GM19324 (cell line): Measurements from ENCODE around the gene APEX2.
"Not testable (repeated sequence)": the region's sequence is repeated elsewhere in the genome, so short reads cannot be mapped to it uniquely, and the experiment has no call there.

Experiments used
- ATAC-seq: cut with Tn5 transposase; IDR thresholded peaks from one replicate; pipeline ENCODE4 v1.9.1; 2021; ENCODE audit warnings: mild to moderate bottlenecking, moderate library complexity; ENCODE audit not compliant: unreplicated experiment, low FRiP score

Gene APEX2

DNA sequence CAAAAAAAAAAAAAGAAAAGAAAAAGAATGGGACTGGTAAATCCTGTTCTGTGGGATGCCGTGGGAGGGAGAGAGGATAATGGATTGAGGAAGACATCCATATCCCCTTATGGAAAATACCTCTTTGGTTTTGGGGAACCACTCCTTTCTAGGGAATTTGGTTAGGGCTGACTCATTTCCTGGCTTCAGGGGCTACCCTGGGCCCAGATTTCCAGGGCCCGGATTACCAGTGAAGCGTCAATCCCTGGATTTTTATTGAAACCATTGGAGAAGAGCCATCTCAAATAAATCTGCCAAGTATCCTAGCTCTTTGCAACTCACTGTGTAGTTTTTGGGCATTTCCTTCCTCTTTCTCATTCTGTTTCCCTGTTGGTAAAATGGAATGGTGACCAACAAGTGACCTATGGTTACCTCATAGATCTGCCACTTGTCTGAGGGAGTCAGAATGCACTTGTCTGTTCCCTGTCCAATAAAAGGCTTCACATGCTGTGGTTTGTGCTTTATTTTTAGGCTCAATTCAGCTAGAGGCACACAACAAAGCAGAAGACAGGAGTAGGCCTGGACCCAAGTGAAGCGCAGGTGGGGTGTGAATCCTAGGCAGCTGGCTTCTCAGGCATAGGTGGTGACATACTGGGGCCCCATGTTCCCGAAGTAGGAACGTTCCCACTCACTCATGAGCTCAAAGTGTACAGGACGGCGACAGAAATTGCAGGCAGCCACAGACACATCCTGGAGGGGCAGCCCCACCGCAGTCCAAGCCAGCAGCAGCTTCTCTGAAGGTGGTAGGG, 8.6 kb downstream of the APEX2 start:
- no peak for ATAC-seq

DNA sequence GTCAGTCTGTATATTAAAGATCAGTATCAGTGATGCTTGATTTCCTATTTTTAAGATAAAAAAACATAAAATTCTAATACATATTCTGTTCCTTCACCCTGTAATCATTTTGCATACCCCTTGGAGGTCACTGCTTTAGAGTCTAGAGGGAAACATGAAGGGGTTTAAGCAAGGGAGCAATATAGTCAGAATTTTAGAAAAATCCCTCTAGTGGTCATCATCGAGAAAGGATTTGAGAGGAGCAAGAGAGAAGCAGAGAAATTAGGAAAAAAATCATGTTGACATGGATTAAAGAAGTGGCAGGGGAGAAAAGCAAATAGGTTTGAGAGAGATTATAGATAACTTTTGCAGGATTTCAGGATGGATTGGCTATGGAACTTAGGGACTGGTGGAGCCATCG, 11.1 kb downstream of the APEX2 start:
- ATAC-seq = no peak

DNA sequence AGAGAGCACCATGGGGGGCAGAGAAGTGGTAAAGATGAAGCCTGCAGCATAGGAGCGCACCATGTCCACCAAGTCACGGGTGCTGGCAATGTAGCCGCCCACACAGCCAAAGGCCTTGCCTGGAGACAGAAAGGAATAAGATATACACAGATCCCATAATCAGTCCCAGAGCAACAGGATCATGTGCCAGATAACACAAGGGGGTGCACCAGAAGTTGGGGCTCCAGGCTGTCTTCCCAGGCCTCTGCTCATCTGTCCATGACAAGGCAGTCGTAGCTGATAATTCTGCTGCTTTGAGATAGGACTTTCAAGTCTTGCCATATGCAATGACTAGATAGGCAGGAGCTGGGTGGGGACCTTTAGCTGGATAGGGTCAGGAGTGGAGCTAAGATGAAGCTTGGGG, 14.7 kb downstream of the APEX2 start:
- ATAC-seq = no peak

DNA sequence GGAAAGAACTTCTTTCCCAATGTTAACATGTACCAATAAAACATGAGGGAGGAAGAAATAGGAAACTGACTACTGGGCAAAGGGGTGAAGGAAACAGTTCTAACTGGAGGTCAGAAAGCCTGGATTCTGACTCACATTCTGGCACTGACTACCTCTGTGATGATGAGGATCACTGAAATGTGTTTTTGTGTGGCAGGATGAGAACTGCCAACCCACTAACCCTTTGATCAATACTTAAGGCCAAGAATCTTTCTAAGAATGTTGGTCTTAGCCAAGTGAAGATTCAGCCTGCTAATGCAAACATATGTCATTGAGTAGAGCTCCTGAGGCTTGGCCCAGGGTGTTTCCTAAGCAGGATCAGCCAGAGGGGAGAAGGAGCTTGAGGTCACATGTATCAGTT, 26.0 kb downstream of the APEX2 start:
- ATAC-seq = no peak

DNA sequence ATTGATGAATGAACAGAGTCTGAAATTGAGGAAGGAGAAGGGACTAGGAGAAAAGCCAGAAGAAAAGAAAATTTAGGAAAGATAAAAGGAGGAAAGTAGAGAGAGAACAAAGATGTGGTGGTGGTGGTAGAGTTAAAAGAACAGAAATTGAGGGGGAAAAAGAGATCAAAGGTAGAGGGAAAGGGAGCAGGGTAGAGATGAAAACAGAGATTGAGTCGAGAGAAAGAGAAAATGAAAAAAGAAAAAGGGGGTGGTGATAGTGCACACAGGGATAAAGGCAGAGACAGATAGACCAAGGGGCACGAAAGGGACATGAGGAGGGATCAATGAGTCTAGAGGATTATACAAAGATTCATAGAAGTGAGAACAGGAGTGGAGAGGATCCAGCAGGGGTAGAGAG, 26.7 kb downstream of the APEX2 start:
- ATAC-seq = no peak

DNA sequence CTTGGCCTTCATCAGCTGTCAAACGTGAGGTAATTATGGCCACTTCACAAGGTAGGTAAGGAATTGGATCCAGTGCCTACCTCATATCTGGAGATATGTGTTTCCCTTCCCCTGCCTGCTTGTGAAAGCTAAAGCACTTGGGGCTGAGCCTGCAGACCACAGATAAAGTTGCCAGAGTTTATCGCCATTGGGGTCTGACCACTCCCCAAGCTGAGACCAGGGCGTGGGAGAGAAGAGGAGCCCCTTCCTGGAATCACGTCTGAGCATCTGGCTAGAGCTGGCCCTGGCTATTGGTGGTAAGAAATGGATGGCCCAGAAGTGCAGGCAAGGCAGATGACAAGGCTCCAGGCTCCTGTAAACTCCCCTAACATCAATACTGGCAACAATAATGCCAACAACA, 27.9 kb downstream of the APEX2 start:
- no peak for ATAC-seq

DNA sequence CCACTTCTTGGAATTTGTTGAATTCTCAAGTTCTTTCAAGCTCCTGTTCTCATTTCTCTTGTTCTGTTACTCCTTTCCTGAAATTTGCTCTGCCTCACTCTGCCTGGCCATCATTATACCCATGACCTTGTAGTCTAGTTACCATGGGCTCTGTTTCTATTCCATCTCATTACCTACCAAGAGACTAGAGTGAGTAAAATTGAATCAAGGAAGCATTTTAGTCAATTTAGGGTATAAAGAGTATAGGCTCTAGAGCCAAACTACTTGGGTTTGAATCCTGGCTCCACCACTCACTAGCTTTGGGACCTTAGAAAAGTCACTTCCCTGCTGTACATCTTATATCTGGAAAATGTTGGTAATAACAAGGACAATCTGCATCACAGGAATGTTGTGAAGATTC, 28.4 kb downstream of the APEX2 start:
- no peak for ATAC-seq

DNA sequence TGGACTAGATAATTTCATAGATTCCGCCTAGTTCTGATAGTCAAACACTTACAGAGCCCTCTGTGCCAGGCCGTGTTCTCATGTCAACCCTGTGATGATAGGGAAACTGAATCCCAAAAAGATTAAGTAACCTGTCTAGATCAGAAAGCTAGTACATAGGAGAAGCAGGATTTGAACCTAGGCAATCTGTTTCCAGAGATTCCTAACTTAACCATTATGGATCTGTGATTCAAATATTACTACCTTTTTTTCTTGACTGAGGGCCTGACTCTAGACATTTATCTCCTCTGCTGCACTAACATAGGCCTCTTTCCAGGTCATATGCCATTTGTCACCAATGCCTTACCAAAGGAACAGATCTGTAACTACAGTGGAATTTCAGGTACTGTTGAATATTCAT, 29.1 kb downstream of the APEX2 start:
- ATAC-seq = no peak

DNA sequence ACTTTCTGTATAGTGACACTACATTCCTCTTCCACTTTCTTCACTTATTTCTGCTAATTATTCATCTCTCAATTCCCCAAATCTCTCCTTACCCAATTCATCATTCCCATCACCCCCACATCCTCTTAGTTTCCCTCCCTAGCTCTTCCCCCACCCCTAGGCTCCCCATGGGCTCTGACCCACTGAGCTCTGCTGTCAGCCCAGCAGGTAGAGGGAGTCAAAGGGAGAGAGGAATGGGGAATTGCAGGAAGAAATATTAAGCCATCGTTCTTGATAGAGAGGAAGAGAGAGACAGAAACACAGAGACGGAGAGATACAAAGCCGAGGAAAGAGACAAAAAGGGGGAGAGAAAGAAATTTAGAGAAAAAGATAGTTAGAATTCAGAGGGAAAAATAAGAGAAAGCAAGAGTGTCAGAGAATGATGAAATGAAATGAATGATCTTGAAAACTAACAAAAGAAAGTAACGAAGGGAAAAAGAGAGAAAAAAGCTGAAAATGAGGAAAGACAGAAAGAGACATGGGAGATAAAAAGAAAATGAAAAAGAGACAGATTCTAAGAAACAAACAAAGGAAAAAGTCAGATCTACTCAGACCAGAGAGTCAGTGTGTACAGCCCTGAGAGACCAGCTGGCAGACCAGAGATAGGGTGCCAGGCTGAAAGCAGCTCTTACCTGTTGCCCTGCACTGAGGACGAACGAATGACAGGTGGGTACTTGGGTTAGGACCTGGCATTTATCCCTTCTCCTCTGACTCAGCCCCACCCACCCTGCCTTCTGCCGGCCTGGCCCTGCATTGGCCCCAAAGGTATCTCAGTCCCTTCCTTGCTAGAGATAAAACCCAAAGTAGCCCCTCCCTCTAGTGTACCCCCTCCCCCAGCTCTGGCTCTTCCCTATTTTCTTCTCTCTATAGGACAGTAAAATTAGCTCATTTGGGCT, 30.4 kb downstream of the APEX2 start, which contains the start of gene ALAS2:
Gene ALAS2 (minus strand): TSS at position 707 of the 935 bp plus-strand sequence. CDS start 4,977 bp downstream, outside the sequence.
- no peak for ATAC-seq

DNA sequence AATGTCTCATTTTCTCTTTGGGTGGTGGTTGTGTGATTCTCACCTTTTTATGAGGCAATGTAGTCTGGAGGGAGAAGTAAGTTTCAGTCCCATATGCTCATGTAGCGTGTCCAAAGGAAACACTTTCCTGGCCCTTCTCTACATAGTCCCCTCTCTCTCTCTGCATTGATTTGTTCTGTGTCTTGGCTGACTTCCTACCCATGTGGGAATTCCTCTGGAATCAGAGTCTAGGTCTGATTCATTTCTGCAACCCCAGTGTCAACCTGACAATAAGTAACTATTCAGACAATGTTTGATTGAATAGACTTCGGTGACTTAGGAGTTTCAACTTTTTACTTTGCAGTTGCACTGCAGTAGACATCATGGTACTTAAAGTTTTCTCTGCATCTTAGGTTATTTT, 33.3 kb downstream of the APEX2 start:
- no peak for ATAC-seq

DNA sequence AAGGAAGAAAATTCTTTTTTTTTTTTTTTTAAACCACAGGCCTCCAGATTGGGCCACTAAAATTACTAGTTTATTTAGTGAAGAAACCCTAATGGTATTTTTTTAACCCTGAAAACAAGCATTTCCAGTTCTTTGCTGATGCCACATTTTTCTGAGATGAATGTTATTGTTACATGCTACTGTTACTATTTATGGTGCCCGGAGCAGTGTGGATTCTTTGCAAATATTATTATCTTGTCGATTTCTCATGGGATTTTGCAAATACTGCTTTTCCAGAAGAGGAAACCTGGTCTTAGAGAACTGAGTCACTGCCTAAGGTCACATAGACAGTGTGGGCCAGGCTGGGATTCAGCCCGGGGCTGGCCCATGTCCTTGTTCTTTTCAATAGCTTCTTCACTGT, 39.3 kb downstream of the APEX2 start:
- no peak for ATAC-seq

DNA sequence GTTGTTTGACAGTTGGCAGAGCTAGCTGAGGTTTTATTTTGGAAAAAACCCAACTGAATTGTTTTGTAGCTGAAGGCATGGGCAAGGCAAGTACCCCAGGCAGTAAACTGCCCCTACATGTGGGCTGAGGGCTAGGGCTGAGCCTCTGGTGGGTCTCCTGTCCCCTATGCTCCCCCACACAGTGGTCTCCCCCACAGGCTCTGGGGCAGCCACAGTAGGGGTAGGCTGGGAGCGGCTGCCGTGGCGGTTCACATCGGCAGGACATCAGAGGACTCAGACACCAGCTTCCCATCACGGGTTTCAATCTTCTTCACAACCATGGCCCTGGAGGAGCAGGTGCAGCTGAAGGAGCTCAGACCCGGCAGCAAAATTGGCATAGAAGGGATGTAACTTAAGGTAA, 41.4 kb downstream of the APEX2 start:
- ATAC-seq = no peak

DNA sequence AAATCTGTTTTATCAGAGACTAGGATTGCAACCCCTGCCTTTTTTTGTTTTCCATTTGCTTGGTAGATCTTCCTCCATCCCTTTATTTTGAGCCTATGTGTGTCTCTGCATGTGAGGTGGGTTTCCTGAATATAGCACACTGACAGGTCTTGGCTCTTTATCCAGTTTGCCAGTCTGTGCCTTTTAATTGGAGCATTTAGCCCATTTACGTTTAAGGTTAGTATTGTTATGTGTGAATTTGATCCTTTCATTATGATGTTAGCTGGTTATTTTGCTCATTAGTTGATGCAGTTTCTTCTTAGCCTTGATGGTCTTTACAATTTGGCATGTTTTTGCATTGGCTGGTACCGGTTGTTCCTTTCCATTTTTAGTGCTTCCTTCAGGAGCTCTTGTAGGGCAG, 50.4 kb downstream of the APEX2 start:
- not testable (repeated sequence) for ATAC-seq

DNA sequence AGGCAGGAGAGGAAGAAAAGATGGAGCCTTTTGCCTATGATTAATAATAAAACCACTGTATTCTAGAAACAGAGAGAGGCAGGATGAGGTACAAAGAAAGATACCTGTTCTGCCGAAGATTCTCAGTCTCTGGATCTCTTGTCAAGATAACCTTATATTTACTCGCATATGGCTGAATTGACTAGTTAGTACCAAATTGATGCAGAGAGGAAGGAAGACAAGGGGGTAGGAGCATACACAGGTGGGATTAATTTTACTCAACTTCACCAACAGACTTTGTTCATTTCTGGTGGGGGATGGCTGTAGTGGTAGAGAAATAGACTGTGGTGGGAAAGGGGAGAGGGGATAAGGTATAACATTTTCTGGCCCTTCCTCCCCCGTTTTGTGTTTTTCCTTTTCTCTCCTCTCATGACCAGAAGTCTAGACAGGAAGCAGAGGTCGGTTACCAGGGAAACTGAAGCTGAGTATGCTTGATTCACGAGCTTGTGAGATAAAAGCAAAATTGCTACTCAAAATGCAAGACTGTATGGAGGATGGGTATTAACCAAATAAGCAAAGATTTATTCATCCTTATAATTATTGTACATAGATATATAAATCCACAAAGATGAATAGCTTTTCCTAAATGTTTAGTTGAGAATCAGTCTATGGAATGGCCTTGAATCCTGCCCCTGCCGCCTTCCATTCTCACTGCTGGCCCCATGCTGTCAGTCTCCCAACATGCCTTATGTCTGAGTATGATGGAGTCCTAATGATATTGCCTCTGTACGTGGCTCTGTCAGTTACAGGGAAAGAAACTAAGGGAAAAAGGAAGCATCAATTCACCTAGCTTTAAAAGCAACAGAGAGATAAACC, 56.9 kb downstream of the APEX2 start:
- ATAC-seq = no peak

DNA sequence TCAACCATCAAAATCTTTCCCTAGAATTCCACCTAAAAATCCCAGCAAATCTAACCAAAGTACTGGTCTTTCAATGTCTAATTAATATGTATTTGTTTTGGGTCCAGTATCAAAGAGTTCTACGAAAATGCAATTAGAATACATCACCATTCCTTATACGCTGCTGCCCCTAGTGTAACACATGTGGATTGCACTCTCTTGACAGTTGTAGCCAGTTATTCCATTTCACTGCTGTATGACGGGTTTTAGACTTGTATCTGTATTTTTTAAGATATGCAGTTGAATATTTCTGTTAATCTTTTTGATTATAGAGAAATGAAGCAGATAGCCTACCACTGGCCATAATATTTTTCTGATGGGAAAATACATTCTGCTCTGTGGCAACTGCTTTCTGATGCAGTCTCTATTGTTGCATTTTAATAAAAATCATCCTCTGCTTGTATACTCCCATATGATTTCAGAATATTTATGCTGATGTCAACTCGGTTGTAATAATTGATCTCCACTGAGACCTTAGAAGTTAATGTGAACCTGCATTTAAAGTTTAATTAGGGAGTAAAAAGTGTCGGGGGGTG, 57.6 kb downstream of the APEX2 start:
- ATAC-seq = peak; percentile 53
